CD4-positive, alpha-beta T cell treated with Interleukin-4 for 4 hours (primary cell): ENCODE results near the gene ENC1.

ENCODE experiments used
- DNase-seq: peaks from one replicate; pipeline ENCODE4 v3.0.0-alpha.2; 2020

ENC1 gene

GRCh38 chr5:74630453-74631066, 10.0 kb downstream of the ENC1 start:
- no peak for DNase-seq

- DNase-seq: no peak
Measured at GRCh38 chr5:74629326-74629725, 11.2 kb downstream of the ENC1 start.

- no peak for DNase-seq
Measured at GRCh38 chr5:74628359-74628758, 12.2 kb downstream of the ENC1 start.

GRCh38 chr5:74627646-74628279, 12.8 kb downstream of the ENC1 start:
- DNase-seq: no peak

GRCh38 chr5:74626386-74627222, 13.9 kb downstream of the ENC1 start:
- DNase-seq: no peak

GRCh38 chr5:74625742-74626241, 14.7 kb downstream of the ENC1 start:
- no peak for DNase-seq

- DNase-seq: no peak
Measured at GRCh38 chr5:74624931-74625505, 15.5 kb downstream of the ENC1 start.

GRCh38 chr5:74624501-74624900, 16.0 kb downstream of the ENC1 start:
- DNase-seq: no peak

- DNase-seq: no peak
Measured at GRCh38 chr5:74623748-74624408, 16.6 kb downstream of the ENC1 start.

- DNase-seq: no peak
Measured at GRCh38 chr5:74623006-74623611, 17.4 kb downstream of the ENC1 start.

GRCh38 chr5:74622122-74622521, 18.4 kb downstream of the ENC1 start:
- no peak for DNase-seq

GRCh38 chr5:74621492-74621891, 19.0 kb downstream of the ENC1 start:
- DNase-seq: no peak

GRCh38 chr5:74619308-74619707, 21.2 kb downstream of the ENC1 start:
- DNase-seq: no peak

- no peak for DNase-seq
Measured at GRCh38 chr5:74618106-74618505, 22.4 kb downstream of the ENC1 start.

- no peak for DNase-seq
Measured at GRCh38 chr5:74617202-74617601, 23.3 kb downstream of the ENC1 start.

GRCh38 chr5:74616236-74617146, 24.0 kb downstream of the ENC1 start:
- no peak for DNase-seq

GRCh38 chr5:74613283-74613682, 27.2 kb downstream of the ENC1 start:
- no peak for DNase-seq

GRCh38 chr5:74612045-74612444, 28.5 kb downstream of the ENC1 start:
- no peak for DNase-seq

GRCh38 chr5:74608736-74609601, 31.6 kb downstream of the ENC1 start:
- DNase-seq: no peak

- no peak for DNase-seq
Measured at GRCh38 chr5:74605759-74606158, 34.8 kb downstream of the ENC1 start.
